Measurements from ENCODE around the gene LAMB4. TPM values are rescaled to one million over a fixed set of nuclear protein-coding genes. Genes with fewer than 3 reads are reported as not detected.
A peak's percentile ranks its signal among the peaks of the same experiment; 100 is the strongest.

LAMB4 gene
- total and polyA plus RNA-seq, 2 of the 4 experiments (the other 2 are of a cell fraction), result 0.12 to 0.18 TPM

DNA sequence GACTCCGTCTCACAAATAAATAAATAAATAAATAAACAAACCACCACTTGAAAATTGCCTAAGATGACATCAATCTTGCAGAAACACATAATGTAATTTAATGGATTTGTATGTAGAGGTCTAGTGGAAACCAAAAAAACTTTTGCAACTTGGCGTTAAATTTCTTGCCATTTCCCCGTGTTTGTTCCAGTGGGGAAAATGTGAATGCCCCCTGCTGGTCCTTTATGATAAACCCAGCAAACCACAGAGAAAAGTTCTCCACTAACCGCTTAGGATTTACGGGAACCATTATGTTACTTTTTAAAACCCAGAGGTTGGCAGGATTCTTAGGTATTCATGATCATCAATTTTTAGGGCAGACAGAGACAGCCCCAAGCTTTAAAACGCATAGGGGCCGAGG, 32.5 kb downstream of the LAMB4 start:
- WGBS, 2 experiments (ENCODE audit: extremely low coverage in 2 of 2, insufficient read length in 1 of 2), result no CpG with 5 or more reads among the region's 7 CpGs
- no TSS peak for BruUV-seq (replicated peaks)

More for the DNA sequence above, 32.5 kb downstream of the LAMB4 start:
- in situ Hi-C loops (cut with MboI; ENCODE audit: low sequenced_read_pairs), result loop anchor here (5.0 kb wide), 1 partner anchor 75 kb away; no protein-coding TSS in a partner anchor
- Histone ChIP-seq H4K8ac (ENCODE audit: low read depth in 2 of 2, low read length in 2 of 2) (no peak overlapping the region), H3K14ac (replicated peaks; ENCODE audit: low read depth, low read length) (no peak overlapping the region), H3K56ac (ENCODE audit: extremely low read depth, insufficient read depth, low read length) (no peak overlapping the region), H3K27me3 (ENCODE audit: control insufficient read depth, insufficient read depth, low read length) (no peaks in the 10 kb centered on the region), H2BK5ac (ENCODE audit: low read depth, low read length, poor library complexity, severe bottlenecking) (no peak overlapping the region), H2AFZ (replicated peaks; ENCODE audit: low read length, poor library complexity) (no peak overlapping the region), H2BK120ac (ENCODE audit: low read depth, low read length) (peak overlapping the region; percentile 67), H3K9me1 (ENCODE audit: insufficient read depth, low read length) (peaks cover 20% of the 10 kb centered on the region), H4K5ac (ENCODE audit: low read depth, low read length) (no peak overlapping the region), H2AK9ac (replicated peaks; ENCODE audit: low read depth, low read length, poor library complexity) (no peak overlapping the region), H3K9me3 (ENCODE audit: control insufficient read depth, insufficient read depth, low read length) (no peaks in the 10 kb centered on the region), H3K18ac (ENCODE audit: low read depth, low read length) (no peak overlapping the region), H3K36me3 (ENCODE audit: control insufficient read depth, insufficient read depth, low read length) (no peaks in the 10 kb centered on the region), H2BK15ac (ENCODE audit: low read depth, low read length) (no peak overlapping the region), H4K20me1 (ENCODE audit: insufficient read depth, low read length) (no peaks in the 10 kb centered on the region), H3K23ac (ENCODE audit: low read depth, low read length) (no peak overlapping the region), H2BK20ac (ENCODE audit: low read depth, low read length) (peak overlapping the region; percentile 29; the same call in 1 of the 2 replicates), H3K4me3 (ENCODE audit: insufficient read depth, low read depth, low read length) (no peak overlapping the region), H2AK5ac (ENCODE audit: low read depth, low read length) (no peak overlapping the region), H3K4me1 (ENCODE audit: control insufficient read depth, insufficient read depth, low read length) (peaks cover 22% of the 10 kb centered on the region), H3K9ac (ENCODE audit: low read depth, low read length) (no peak overlapping the region), H4K91ac (ENCODE audit: insufficient read depth, low read depth, low read length) (peak overlapping the region; percentile 47; the same call in 1 of the 2 replicates), H3K27ac (ENCODE audit: insufficient read depth, low read length) (no peak overlapping the region), H3K4me2 (ENCODE audit: low read depth, low read length) (no peak overlapping the region), H3K4ac (ENCODE audit: low read depth, low read length) (peak overlapping the region; percentile 19; the same call in 1 of the 2 replicates), H3K79me1 (ENCODE audit: low read depth in 1 of 2, low read length in 2 of 2) (no peaks in the 10 kb centered on the region)
- no peak for DNase-seq
- intact Hi-C loops (cut with micrococcal nuclease), result loop anchor here (5.0 kb wide), 2 partner anchors 75 to 95 kb away; partner anchors contain the start of gene LAMB1
- dilution Hi-C loops (cut with HindIII; ENCODE audit: low sequenced_read_pairs, unreplicated experiment), result no loop called here
- TF ChIP-seq MAZ (IDR thresholded peaks at IDR 0.05; ENCODE audit: borderline replicate concordance, low read depth, low read length) (no peak), RCOR1 (IDR thresholded peaks at IDR 0.05; ENCODE audit: insufficient replicate concordance, low read length) (no peak), NFE2L2 (IDR thresholded peaks at IDR 0.05; ENCODE audit: low read depth, low read length) (no peak)
- TF ChIP-seq, protein P1, sequence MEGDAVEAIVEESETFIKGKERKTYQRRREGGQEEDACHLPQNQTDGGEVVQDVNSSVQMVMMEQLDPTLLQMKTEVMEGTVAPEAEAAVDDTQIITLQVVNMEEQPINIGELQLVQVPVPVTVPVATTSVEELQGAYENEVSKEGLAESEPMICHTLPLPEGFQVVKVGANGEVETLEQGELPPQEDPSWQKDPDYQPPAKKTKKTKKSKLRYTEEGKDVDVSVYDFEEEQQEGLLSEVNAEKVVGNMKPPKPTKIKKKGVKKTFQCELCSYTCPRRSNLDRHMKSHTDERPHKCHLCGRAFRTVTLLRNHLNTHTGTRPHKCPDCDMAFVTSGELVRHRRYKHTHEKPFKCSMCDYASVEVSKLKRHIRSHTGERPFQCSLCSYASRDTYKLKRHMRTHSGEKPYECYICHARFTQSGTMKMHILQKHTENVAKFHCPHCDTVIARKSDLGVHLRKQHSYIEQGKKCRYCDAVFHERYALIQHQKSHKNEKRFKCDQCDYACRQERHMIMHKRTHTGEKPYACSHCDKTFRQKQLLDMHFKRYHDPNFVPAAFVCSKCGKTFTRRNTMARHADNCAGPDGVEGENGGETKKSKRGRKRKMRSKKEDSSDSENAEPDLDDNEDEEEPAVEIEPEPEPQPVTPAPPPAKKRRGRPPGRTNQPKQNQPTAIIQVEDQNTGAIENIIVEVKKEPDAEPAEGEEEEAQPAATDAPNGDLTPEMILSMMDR (conservative IDR thresholded peaks at IDR 0.05; ENCODE audit: low read depth, low read length), result 0 out of 2 replicates have a peak, but pooled peaks have one; percentile 12
- POLR2A ChIA-PET (ENCODE audit: unreplicated experiment), result no interaction called here
- CTCF ChIA-PET, result no interaction called here
- no peak for ATAC-seq (ENCODE audit: low read depth)
